Heart left ventricle (tissue), 13 donors: Measurements from ENCODE around the gene SERPINA5.

ENCODE experiments used
- CTCF ChIP-seq, 12 donors: fragments of 200-600 bp; sonication (generic) in 4 of 12; IDR thresholded peaks; one replicate each; pipeline versions ENCODE4 v1.5.0 to v1.8.0; 2018 to 2022; ENCODE audit warnings: antibody characterized with exemption in 12 of 12, mild to moderate bottlenecking in 5 of 12
- POLR2A ChIP-seq, 2 donors: fragments of 450-650 bp; IDR thresholded peaks; one replicate each; pipeline ENCODE4 v1.6.1; 2017; ENCODE audit warnings: antibody characterized with exemption in 2 of 2, mild to moderate bottlenecking in 2 of 2, moderate library complexity in 2 of 2
- donor health status: ischemic (EF 13 %, LVEDD 7.1; RV severe dilation, severe dysfunction).
- donor health status: DM: no; HTN: yes; CAD: no.
- donor health status: DM: no; HTN: no; CAD: no.
- donor health status: ischemic (EF 25% LVEDD 6.9; RV normal size, moderate dysfunction).
- donor health status: ischemic (EF 25% LVEDD 5.7; RV mildly dilated, moderate dysfunction).
- donor health status: ischemic (EF 35%, LVEDD 5.7; RV mildly dilated, moderate dysfunction).
- donor health status: nonischemic (EF 11% LVEDD 7.7; RV severe dilation, severe dysfunction).
- donor health status: DM: yes; HTN: yes; CAD: no.
- donor health status: PGD.
- donor health status: ischemic (EF 29% LVEDD 5.4; RV normal size, mild dysfunction).
- donor health status: nonischemic (EF 23%, LVEDD 6.1; RV moderate dilation, normal function).

DNA sequence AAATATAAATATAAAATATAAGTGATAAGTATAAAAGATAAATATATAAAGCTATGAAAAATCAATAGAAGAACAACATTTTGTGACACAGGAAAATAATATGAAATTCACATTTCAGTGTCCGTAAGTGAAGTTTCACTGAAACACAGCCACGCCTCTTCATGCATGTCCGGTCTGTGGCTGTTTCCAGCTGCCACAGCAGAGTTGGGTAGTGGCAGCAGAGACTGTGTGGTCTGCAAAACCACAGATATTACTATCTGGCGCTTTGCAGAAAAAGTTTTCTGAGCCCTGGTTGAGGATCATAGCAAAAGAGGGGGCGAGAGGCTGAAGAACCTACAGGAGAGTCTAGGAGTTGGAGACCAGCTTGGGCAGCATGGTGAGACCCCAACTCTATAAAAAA is 19.2 kb upstream of the SERPINA5 start:
- TF ChIP-seq CTCF (IDR thresholded peaks at IDR 0.05) (no peak), POLR2A (IDR thresholded peaks at IDR 0.05) (no peak)
